GM12891 (cell line): Measurements from ENCODE around the gene STIM1.

ENCODE experiments used
- POLR2A ChIP-seq: IDR thresholded peaks from 2 replicates; pipeline ENCODE4 v1.6.1; 2011; ENCODE audit warnings: low read depth, low read length, control low read depth
- POLR2AphosphoS5 ChIP-seq: IDR thresholded peaks from 2 replicates; pipeline ENCODE4 v1.6.1; 2011; ENCODE audit warnings: low read depth, low read length, control low read depth
- TAF1 ChIP-seq: IDR thresholded peaks from 2 replicates; pipeline ENCODE4 v1.6.1; 2011; ENCODE audit warnings: low read depth, low read length, control low read depth

DNA sequence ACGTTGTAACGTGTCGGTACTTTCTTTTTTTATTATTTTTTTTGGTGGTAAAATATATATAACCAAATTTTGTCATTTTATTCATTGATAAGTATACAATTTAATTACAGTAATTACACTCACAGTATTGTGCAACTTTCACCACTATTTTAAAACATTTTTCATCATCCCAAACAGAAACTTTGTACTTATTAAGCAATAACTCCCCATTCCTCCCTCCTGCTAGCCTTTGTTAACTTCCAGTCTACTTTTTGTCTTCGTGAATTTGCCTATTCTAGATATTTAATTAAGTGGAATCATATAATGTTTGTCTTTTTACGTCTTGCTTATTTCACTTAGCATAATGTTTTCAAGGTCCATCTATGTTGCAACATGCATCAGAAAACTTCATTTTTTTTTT, 58.5 kb downstream of the STIM1 start:
- TF ChIP-seq POLR2A (no peak), TAF1 (no peak), POLR2AphosphoS5 (no peak)
